HepG2 (cell line): ENCODE data around the gene SMAD3. TPM values are rescaled to one million over a fixed set of nuclear protein-coding genes. Genes with fewer than 3 reads are reported as not detected.

Source experiments
- ARID5B ChIP-seq: IDR thresholded peaks from 2 replicates; pipeline ENCODE4 v1.4.0; 2020; ENCODE audit warnings: mild to moderate bottlenecking, missing genetic modification reagents
- ARNT2 ChIP-seq: sonication (generic); formaldehyde crosslinking; IDR thresholded peaks from 2 replicates; pipeline ENCODE4 v1.8.0; 2022; ENCODE audit warnings: mild to moderate bottlenecking, low read depth, missing genetic modification reagents, moderate library complexity
- CBX5 ChIP-seq: sonication (generic); formaldehyde crosslinking; IDR thresholded peaks from 2 replicates; pipeline ENCODE4 v1.4.0; 2020; ENCODE audit warnings: missing genetic modification reagents, borderline replicate concordance
- FOSL2 ChIP-seq: sonication (generic); formaldehyde crosslinking; IDR thresholded peaks from 2 replicates; pipeline ENCODE4 v1.4.0; 2020; ENCODE audit warnings: missing genetic modification reagents
- HDAC1 ChIP-seq: sonication (generic); formaldehyde crosslinking; IDR thresholded peaks from 2 replicates; pipeline ENCODE4 v1.5.1; 2020; ENCODE audit warnings: mild to moderate bottlenecking, missing genetic modification reagents
- HNRNPUL1 ChIP-seq: fragments of 200-400 bp; formaldehyde crosslinking; IDR thresholded peaks from 2 replicates; pipeline ENCODE4 v1.6.1; 2017; ENCODE audit warnings: low read depth, mild to moderate bottlenecking, low read length, moderate library complexity
- JUNB ChIP-seq: sonication (generic); formaldehyde crosslinking; IDR thresholded peaks from 2 replicates; pipeline ENCODE4 v1.8.0; 2022; ENCODE audit warnings: missing genetic modification reagents, mild to moderate bottlenecking, borderline replicate concordance
- KDM4B ChIP-seq: sonication (generic); formaldehyde crosslinking; IDR thresholded peaks from 2 replicates; pipeline ENCODE4 v1.4.0; 2020; ENCODE audit warnings: missing genetic modification reagents
- MXI1 ChIP-seq: IDR thresholded peaks from 3 replicates; pipeline ENCODE4 v1.6.1; 2012; ENCODE audit warnings: low read depth, low read length, inconsistent platforms, borderline replicate concordance
- ONECUT2 ChIP-seq: sonication (generic); formaldehyde crosslinking; IDR thresholded peaks from 2 replicates; pipeline ENCODE4 v1.4.0; 2020; ENCODE audit warnings: missing genetic modification reagents
- PRPF4 ChIP-seq: fragments of 200-400 bp; formaldehyde crosslinking; IDR thresholded peaks from 2 replicates; pipeline ENCODE4 v1.6.1; 2016; ENCODE audit warnings: low read length, low read depth; ENCODE audit not compliant: poor library complexity, severe bottlenecking
- SIN3A ChIP-seq: IDR thresholded peaks from 2 replicates; pipeline ENCODE4 v1.6.1; 2011; ENCODE audit warnings: low read depth, mild to moderate bottlenecking, control low read depth, low read length, borderline replicate concordance
- SNAI1 ChIP-seq: sonication (generic); formaldehyde crosslinking; IDR thresholded peaks from 2 replicates; pipeline ENCODE4 v1.5.0; 2020; ENCODE audit warnings: mild to moderate bottlenecking, missing genetic modification reagents, borderline replicate concordance
- SP1 ChIP-seq, 2 experiments: fragments of 450-650 bp in 1 of 2; sonication (generic) in 1 of 2; formaldehyde crosslinking in 1 of 2; IDR thresholded peaks; 2 replicates each; pipeline versions ENCODE4 v1.4.0 to v1.6.1; 2016 to 2020; ENCODE audit warnings: missing genetic modification reagents in 1 of 2
- TARDBP ChIP-seq: sonication (generic); formaldehyde crosslinking; IDR thresholded peaks from 2 replicates; pipeline ENCODE4 v1.8.0; 2022; ENCODE audit warnings: mild to moderate bottlenecking, missing genetic modification reagents
- YEATS2 ChIP-seq: sonication (generic); formaldehyde crosslinking; IDR thresholded peaks from 2 replicates; pipeline ENCODE4 v1.4.0; 2020; ENCODE audit warnings: missing genetic modification reagents, borderline replicate concordance
- ZNF441 ChIP-seq: sonication (generic); formaldehyde crosslinking; IDR thresholded peaks from 2 replicates; pipeline ENCODE4 v1.7.0; 2021; ENCODE audit warnings: missing genetic modification reagents, borderline replicate concordance
- ZNF547 ChIP-seq: sonication (generic); formaldehyde crosslinking; IDR thresholded peaks from 2 replicates; pipeline ENCODE4 v1.5.1; 2020; ENCODE audit warnings: mild to moderate bottlenecking, missing genetic modification reagents
- ZNF577 ChIP-seq: sonication (generic); formaldehyde crosslinking; IDR thresholded peaks from 2 replicates; pipeline ENCODE4 v1.4.0; 2020; ENCODE audit warnings: mild to moderate bottlenecking, low read depth, missing genetic modification reagents, borderline replicate concordance
- polyA plus RNA-seq, 8 experiments: library from polyadenylated mRNA; depleted of rRNA in 3 of 8; stranded (reverse) in 7 of 8; unstranded in 1 of 8; fragments of >200 nt; fragmentation: Illumina TruSeq in 4 of 8; extraction: Trizol in 4 of 8; gene quantifications; 2 replicates each; pipeline versions ENCODE4 v1.2.1 to v1.2.3, GENCODE V29; 2011 to 2016; ENCODE audit warnings: low read depth in 4 of 8, missing spikeins in 1 of 8, mixed read lengths in 1 of 8; ENCODE audit not compliant: insufficient read depth in 1 of 8
- total RNA-seq, 5 experiments: library from RNA; depleted of rRNA; stranded (reverse); fragments of >200 nt; fragmentation: Illumina TruSeq; extraction: Trizol; gene quantifications; 2 replicates each; pipeline ENCODE4 v1.2.3, GENCODE V29; 2016; ENCODE audit warnings: low read depth in 1 of 5
- TF ChIP-seq, protein P1 (sequence below): sonication (generic); formaldehyde crosslinking; IDR thresholded peaks from 2 replicates; pipeline ENCODE4 v1.4.0; 2020; ENCODE audit warnings: missing genetic modification reagents
- TF ChIP-seq, protein P2 (sequence below): sonication (generic); formaldehyde crosslinking; IDR thresholded peaks from 2 replicates; pipeline ENCODE4 v1.8.1; 2023; ENCODE audit warnings: mild to moderate bottlenecking, missing genetic modification reagents

Gene SMAD3
- total and polyA plus RNA-seq, 2 of the 13 experiments (the other 11 are each of a cell fraction or from before 2014, with no cell fraction given) = 8.6 to 56.3 TPM

- TF ChIP-seq, protein P1, sequence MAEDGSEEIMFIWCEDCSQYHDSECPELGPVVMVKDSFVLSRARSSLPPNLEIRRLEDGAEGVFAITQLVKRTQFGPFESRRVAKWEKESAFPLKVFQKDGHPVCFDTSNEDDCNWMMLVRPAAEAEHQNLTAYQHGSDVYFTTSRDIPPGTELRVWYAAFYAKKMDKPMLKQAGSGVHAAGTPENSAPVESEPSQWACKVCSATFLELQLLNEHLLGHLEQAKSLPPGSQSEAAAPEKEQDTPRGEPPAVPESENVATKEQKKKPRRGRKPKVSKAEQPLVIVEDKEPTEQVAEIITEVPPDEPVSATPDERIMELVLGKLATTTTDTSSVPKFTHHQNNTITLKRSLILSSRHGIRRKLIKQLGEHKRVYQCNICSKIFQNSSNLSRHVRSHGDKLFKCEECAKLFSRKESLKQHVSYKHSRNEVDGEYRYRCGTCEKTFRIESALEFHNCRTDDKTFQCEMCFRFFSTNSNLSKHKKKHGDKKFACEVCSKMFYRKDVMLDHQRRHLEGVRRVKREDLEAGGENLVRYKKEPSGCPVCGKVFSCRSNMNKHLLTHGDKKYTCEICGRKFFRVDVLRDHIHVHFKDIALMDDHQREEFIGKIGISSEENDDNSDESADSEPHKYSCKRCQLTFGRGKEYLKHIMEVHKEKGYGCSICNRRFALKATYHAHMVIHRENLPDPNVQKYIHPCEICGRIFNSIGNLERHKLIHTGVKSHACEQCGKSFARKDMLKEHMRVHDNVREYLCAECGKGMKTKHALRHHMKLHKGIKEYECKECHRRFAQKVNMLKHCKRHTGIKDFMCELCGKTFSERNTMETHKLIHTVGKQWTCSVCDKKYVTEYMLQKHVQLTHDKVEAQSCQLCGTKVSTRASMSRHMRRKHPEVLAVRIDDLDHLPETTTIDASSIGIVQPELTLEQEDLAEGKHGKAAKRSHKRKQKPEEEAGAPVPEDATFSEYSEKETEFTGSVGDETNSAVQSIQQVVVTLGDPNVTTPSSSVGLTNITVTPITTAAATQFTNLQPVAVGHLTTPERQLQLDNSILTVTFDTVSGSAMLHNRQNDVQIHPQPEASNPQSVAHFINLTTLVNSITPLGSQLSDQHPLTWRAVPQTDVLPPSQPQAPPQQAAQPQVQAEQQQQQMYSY (CRISPR knock-in tag) = no peak
- TF ChIP-seq PRPF4 (no peak), ZNF577 (CRISPR knock-in tag) (no peak), ZNF547 (CRISPR knock-in tag) (no peak), ARNT2 (CRISPR knock-in tag) (no peak), ONECUT2 (CRISPR knock-in tag) (no peak), ARID5B (CRISPR knock-in tag) (peak; percentile 29; the same call in 1 of the 2 replicates), JUNB (CRISPR knock-in tag) (no peak), SIN3A (peak; percentile 67; the same call in 1 of the 2 replicates), FOSL2 (CRISPR knock-in tag) (peak; percentile 83), MXI1 (peak; percentile 100), ZNF441 (0 out of 2 replicates have a peak, but pooled peaks have one; percentile 31), HNRNPUL1 (no peak), HDAC1 (CRISPR knock-in tag) (no peak), SP1 (IDR thresholded peaks at IDR 0.05) (no peak), SP1 (CRISPR knock-in tag; IDR thresholded peaks at IDR 0.05) (no peak), KDM4B (CRISPR knock-in tag) (no peak), SNAI1 (CRISPR knock-in tag) (no peak), CBX5 (no peak), TARDBP (CRISPR knock-in tag) (peak; percentile 45; the same call in 1 of the 2 replicates), YEATS2 (CRISPR knock-in tag) (no peak)
- TF ChIP-seq, protein P2, sequence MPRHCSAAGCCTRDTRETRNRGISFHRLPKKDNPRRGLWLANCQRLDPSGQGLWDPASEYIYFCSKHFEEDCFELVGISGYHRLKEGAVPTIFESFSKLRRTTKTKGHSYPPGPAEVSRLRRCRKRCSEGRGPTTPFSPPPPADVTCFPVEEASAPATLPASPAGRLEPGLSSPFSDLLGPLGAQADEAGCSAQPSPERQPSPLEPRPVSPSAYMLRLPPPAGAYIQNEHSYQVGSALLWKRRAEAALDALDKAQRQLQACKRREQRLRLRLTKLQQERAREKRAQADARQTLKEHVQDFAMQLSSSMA (CRISPR knock-in tag) = 0 out of 2 replicates have a peak, but pooled peaks have one; percentile 11
Measured at GRCh38 chr15:67049351-67050044, 15.9 kb upstream of the SMAD3 start (continued).
